Smooth muscle cell of bladder (primary cell): Measurements from ENCODE around the gene HECTD3. TPM values are rescaled to one million over a fixed set of nuclear protein-coding genes. Genes with fewer than 3 reads are reported as not detected.

Experiments
- total RNA-seq: library from RNA; depleted of rRNA; stranded (reverse); fragments of >200 nt; gene quantifications from 2 replicates; pipeline ENCODE4 v1.2.3, GENCODE V29; 2014

HECTD3 gene
- 9.7 and 12.6 TPM in 2 replicates for total RNA-seq

DNA sequence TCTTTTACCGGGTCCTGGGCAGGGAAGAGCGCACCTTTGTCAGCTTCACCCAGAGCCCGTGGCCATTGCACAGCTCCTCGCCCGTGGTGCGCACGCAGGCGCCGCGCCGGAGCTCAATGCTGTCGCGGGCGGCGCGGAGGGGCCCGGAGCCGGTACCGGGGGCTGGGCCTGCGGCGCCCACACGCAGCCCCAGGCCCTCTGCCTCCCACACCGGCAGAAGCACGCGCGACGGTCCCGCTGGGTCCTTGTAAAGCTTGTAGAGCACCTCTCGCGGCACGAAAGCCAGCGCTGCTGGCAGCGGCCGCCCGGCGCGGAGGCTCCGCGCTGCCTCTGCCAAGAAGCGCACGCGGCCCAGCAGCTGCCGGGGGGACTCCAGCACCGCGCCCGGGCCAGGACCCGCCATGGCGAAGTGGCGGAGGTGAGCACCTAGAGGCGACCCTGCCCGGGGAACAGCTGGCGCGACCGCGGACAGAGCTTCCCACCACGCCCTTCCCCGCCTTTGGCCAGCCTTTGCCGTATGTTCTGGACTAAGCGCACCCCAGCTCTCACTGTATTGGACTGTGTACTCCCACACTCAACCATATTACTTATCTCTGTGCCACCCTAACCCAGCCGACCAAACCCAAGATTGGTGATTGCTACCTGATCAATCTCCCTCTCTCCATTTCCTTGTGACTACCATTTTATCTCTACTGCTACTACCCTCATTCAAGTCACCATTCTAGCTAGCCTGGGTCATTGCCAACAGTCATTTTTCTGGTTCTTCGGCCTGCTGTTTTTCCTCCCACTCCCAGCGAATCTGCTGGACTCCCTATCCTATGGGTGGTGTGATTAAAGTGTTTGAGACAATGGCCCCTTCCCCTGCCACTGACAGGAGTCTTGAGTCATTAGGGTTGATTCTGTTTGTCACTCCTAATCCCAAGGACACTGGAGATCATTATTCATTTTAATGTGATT, at the start of gene HECTD3:
Gene HECTD3 (minus strand): TSS at position 470 of the 957 bp plus-strand sequence. CDS start 67 bp downstream, at position 403.

DNA sequence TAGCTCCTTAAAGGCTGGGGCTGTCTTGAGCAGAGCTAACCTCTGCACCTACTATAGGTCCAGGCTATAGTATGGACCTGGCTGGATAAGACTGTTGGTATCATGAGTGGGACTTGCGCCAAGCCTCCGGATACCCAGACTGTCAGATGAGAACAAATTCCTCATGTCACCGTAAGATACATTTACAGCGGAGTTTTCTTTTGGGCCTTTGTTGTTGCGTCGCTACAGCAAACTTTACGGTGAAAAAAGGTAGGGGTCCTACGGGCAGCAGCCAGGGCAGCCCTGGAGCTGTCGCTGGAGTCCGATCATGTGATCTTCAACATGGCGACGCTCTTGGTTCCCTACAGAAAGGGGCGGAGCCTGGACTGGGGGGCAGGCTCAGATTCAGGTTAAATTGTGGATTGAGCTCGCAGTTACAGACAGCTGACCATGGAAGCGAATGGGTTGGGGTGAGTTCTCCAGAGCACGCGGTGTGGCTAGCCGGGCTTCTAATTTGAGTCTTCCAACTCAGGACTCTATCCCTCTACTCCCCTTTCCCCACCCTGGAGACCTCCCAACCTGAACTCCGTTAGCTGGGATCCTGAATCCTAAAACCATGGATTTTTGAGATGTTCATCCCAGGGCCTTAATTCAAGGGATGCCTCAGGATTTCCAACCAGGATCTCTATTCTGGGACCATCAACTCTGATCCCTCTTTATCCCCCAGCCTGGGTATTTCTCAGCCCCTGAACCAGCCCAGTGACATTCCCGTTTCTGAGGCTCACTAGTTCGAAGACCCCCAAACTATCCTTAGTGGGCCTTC, 914 bp upstream of the HECTD3 start, which contains the start of gene UROD:
Gene UROD (plus strand): TSS at position 418 of the 802 bp plus-strand sequence. CDS start 12 bp downstream, at position 430.

Other genes starting within 250 kb of the HECTD3 start
- 1,727 and 1,738 TPM in 2 replicates for gene RPS8, start 235.8 kb downstream of the HECTD3 start, total RNA-seq
- gene BEST4, start 223.2 kb downstream of the HECTD3 start, total RNA-seq = under 0.01 TPM in 1 of 2 replicates, not detected in the other
- gene PLK3, start 210.9 kb downstream of the HECTD3 start, total RNA-seq = 11.9 and 20.8 TPM in 2 replicates
- not detected in 2 replicates for gene DYNLT4, start 204.0 kb downstream of the HECTD3 start, total RNA-seq
- 4.3 and 8.3 TPM in 2 replicates for gene BTBD19, start 202.8 kb downstream of the HECTD3 start, total RNA-seq
- under 0.01 and 0.14 TPM in 2 replicates for gene PTCH2, start 168.1 kb downstream of the HECTD3 start, total RNA-seq
- 32.9 TPM in 2 replicates for gene EIF2B3, start 24.7 kb downstream of the HECTD3 start, total RNA-seq
- gene UROD, start 930 bp upstream of the HECTD3 start, total RNA-seq = 152 and 165 TPM in 2 replicates
- gene ZSWIM5, start 195.3 kb upstream of the HECTD3 start, total RNA-seq = 1.4 and 1.9 TPM in 2 replicates